PC-9 (cell line): ENCODE data around the gene FAM47E. TPM values are rescaled to one million over a fixed set of nuclear protein-coding genes. Genes with fewer than 3 reads are reported as not detected.

ENCODE experiments used
- BruUV-seq: library from RNA; stranded (reverse); fragments of 400-500 nt; replicated peaks from 2 replicates; lab custom pipeline; 2021; lab: Mats Ljungman, UMichigan
- CTCF ChIA-PET: fragments of 300-600 bp; sonication (Branson Sonifier 250); formaldehyde crosslinking; loops from one replicate; lab custom pipeline; 2022; ENCODE audit warnings: antibody characterized with exemption; lab: Charles Lee
- POLR2A ChIA-PET: fragments of 300-600 bp; sonication (Branson Sonifier 250); formaldehyde crosslinking; loops from one replicate; lab custom pipeline; 2022; ENCODE audit warnings: antibody characterized with exemption; ENCODE audit not compliant: unreplicated experiment; lab: Charles Lee
- DNase-seq, 2 experiments: peaks; one replicate each; pipeline versions ENCODE4 v3.0.0 to v3.0.0-alpha.2; 2015 to 2022; ENCODE audit warnings: mixed read lengths in 1 of 2
- H2AFZ ChIP-seq: fragments of 200-600 bp; sonication (generic); 2 replicates; pipeline ENCODE4 v1.8.1; 2017; ENCODE audit warnings: antibody characterized with exemption
- H3F3A ChIP-seq: fragments of 200-600 bp; sonication (generic); 2 replicates; pipeline ENCODE4 v1.8.1; 2017; ENCODE audit warnings: antibody characterized with exemption, mild to moderate bottlenecking, low read depth; ENCODE audit not compliant: insufficient read depth
- H3K27ac ChIP-seq: fragments of 200-600 bp; sonication (generic); 2 replicates; pipeline ENCODE4 v1.6.1; 2016; ENCODE audit warnings: mixed run types
- H3K27me3 ChIP-seq: fragments of 200-600 bp; sonication (generic); 2 replicates; pipeline ENCODE4 v1.6.1; 2016; ENCODE audit warnings: low read depth, mixed run types; ENCODE audit not compliant: insufficient read depth
- H3K36me3 ChIP-seq: fragments of 200-600 bp; sonication (generic); 2 replicates; pipeline ENCODE4 v1.6.1; 2016; ENCODE audit warnings: low read depth, mixed run types
- H3K4me1 ChIP-seq: fragments of 200-600 bp; sonication (generic); replicated peaks from 2 replicates; pipeline ENCODE4 v1.6.1; 2016; ENCODE audit warnings: mixed run types; ENCODE audit not compliant: insufficient read depth
- H3K4me2 ChIP-seq: fragments of 200-600 bp; sonication (generic); 2 replicates; pipeline ENCODE4 v1.6.1; 2017; ENCODE audit warnings: mixed run types
- H3K4me3 ChIP-seq: fragments of 200-600 bp; sonication (generic); 2 replicates; pipeline ENCODE4 v1.6.1; 2016; ENCODE audit warnings: mixed run types
- H3K79me2 ChIP-seq: fragments of 200-600 bp; sonication (generic); 2 replicates; pipeline ENCODE4 v1.6.1; 2017; ENCODE audit warnings: low read depth, mixed run types
- H3K9me2 ChIP-seq: fragments of 200-600 bp; sonication (generic); 2 replicates; pipeline ENCODE4 v1.8.1; 2017; ENCODE audit warnings: mild to moderate bottlenecking; ENCODE audit not compliant: insufficient read depth
- H3K9me3 ChIP-seq: fragments of 200-600 bp; sonication (generic); 2 replicates; pipeline ENCODE4 v1.8.1; 2016; ENCODE audit warnings: low read depth; ENCODE audit not compliant: insufficient read depth
- H4K20me1 ChIP-seq: fragments of 200-600 bp; sonication (generic); 2 replicates; pipeline ENCODE4 v1.8.1; 2017; ENCODE audit not compliant: insufficient read depth
- CTCF ChIP-seq: fragments of 200-600 bp; sonication (generic); conservative IDR thresholded peaks from 2 replicates; pipeline ENCODE4 v1.6.1; 2017; ENCODE audit warnings: mixed run types, antibody characterized with exemption, mild to moderate bottlenecking, moderate library complexity
- EZH2 ChIP-seq: fragments of 200-600 bp; sonication (generic); IDR thresholded peaks from 2 replicates; pipeline ENCODE4 v1.8.0; 2017; ENCODE audit warnings: antibody characterized with exemption, low read depth
- intact Hi-C: fragments of 100-400 bp; cut with micrococcal nuclease; formaldehyde crosslinking; loops from one replicate; pipeline ENCODE4 v1.10.0; 2022; ENCODE audit not compliant: unreplicated experiment
- total RNA-seq: library from RNA; stranded (reverse); gene quantifications from 2 replicates; pipeline ENCODE4 v1.2.3, GENCODE V29; 2021

Gene FAM47E
- total RNA-seq, 1 experiment from 2014 or later, result 2.2 TPM

- Histone ChIP-seq H3K9me2 (no peaks in the 10 kb centered on the region), H3K36me3 (no peaks in the 10 kb centered on the region), H3K4me2 (no peak overlapping the region), H3K4me3 (no peak overlapping the region), H3K79me2 (no peaks in the 10 kb centered on the region), H4K20me1 (no peaks in the 10 kb centered on the region), H3K9me3 (no peaks in the 10 kb centered on the region; the same call in 1 of the 2 replicates), H3K27me3 (no peaks in the 10 kb centered on the region), H2AFZ (no peak overlapping the region), H3K27ac (no peak overlapping the region), H3F3A (no peaks in the 10 kb centered on the region), H3K4me1 (peaks cover 12% of the 10 kb centered on the region)
- TF ChIP-seq EZH2 (no peak), CTCF (no peak)
- intact Hi-C loops, result no loop called here
- BruUV-seq, result no TSS peak
- ChIA-PET POLR2A (no interaction called here), CTCF (no interaction called here)
- DNase-seq, result no peak
Observed at GRCh38 chr4:76226418-76226817, 25.1 kb upstream of the FAM47E start.

GRCh38 chr4:76232681-76233080, 18.8 kb upstream of the FAM47E start:
- no peak for DNase-seq
- H3K27me3 ChIP-seq, result no peaks in the 10 kb centered on the region
- H3K9me3 ChIP-seq, result no peaks in the 10 kb centered on the region; the same call in 1 of the 2 replicates
- ChIA-PET CTCF (no interaction called here), POLR2A (no interaction called here)
- no peaks in the 10 kb centered on the region for H3K9me2 ChIP-seq
- H2AFZ ChIP-seq, result no peak overlapping the region
- intact Hi-C loops, result no loop called here
- H3K27ac ChIP-seq, result no peak overlapping the region
- H3K4me3 ChIP-seq, result no peak overlapping the region
- H3K36me3 ChIP-seq, result no peaks in the 10 kb centered on the region
- H3K4me2 ChIP-seq, result no peak overlapping the region
- no peaks in the 10 kb centered on the region for H4K20me1 ChIP-seq
- H3K4me1 ChIP-seq, result peaks cover 45% of the 10 kb centered on the region
- H3K79me2 ChIP-seq, result no peaks in the 10 kb centered on the region
- no TSS peak for BruUV-seq
- TF ChIP-seq EZH2 (no peak), CTCF (no peak)
- H3F3A ChIP-seq, result peaks cover 11% of the 10 kb centered on the region; the same call in 1 of the 2 replicates

GRCh38 chr4:76233083-76233482, 18.4 kb upstream of the FAM47E start:
- TF ChIP-seq EZH2, result no peak
- TF ChIP-seq CTCF, result no peak
- DNase-seq, result no peak
- H3K4me1 ChIP-seq, result peaks cover 45% of the 10 kb centered on the region
- no peak overlapping the region for H3K27ac ChIP-seq
- no peaks in the 10 kb centered on the region for H4K20me1 ChIP-seq
- intact Hi-C loops, result no loop called here
- no peak overlapping the region for H2AFZ ChIP-seq
- POLR2A ChIA-PET, result no interaction called here
- H3K79me2 ChIP-seq, result no peaks in the 10 kb centered on the region
- peaks cover 11% of the 10 kb centered on the region; the same call in 1 of the 2 replicates for H3F3A ChIP-seq
- no peaks in the 10 kb centered on the region for H3K27me3 ChIP-seq
- H3K4me3 ChIP-seq, result no peak overlapping the region
- H3K36me3 ChIP-seq, result no peaks in the 10 kb centered on the region
- no TSS peak for BruUV-seq
- H3K9me3 ChIP-seq, result no peaks in the 10 kb centered on the region; the same call in 1 of the 2 replicates
- no peaks in the 10 kb centered on the region for H3K9me2 ChIP-seq
- no peak overlapping the region for H3K4me2 ChIP-seq
- CTCF ChIA-PET, result no interaction called here
